ENCODE results near the gene ISG20. TPM values are rescaled to one million over a fixed set of nuclear protein-coding genes. Genes with fewer than 3 reads are reported as not detected.

Gene ISG20
- total and polyA plus RNA-seq, 2 donors from 2014 or later, result 7.3 to 25.5 TPM

- intact Hi-C loops (cut with DNase I), result no loop called here
- no peak overlapping the region for H3K9ac ChIP-seq (ENCODE audit: low read length in 3 of 3)
- peaks cover 0 to 19% (median 16%) of the 10 kb centered on the region in 3 donors for H3K36me3 ChIP-seq (ENCODE audit: control insufficient read depth in 2 of 3, insufficient read depth in 3 of 3, low read length in 3 of 3)
- no peaks in the 10 kb centered on the region for H3K9me3 ChIP-seq (ENCODE audit: control insufficient read depth in 2 of 3, insufficient read depth in 1 of 3, low read length in 3 of 3)
- no peak overlapping the region for H3K4me3 ChIP-seq (ENCODE audit: low read length in 3 of 3)
- DNase-seq (no peak), FAIRE-seq (no peak)
- peaks cover 0 to 11% (median 3%) of the 10 kb centered on the region in 3 donors for H3K4me1 ChIP-seq (ENCODE audit: control insufficient read depth in 2 of 3, insufficient read depth in 2 of 3, low read depth in 1 of 3, low read length in 3 of 3)
- H3K27me3 ChIP-seq (ENCODE audit: control insufficient read depth, insufficient read depth, low read length), result no peaks in the 10 kb centered on the region
- no peak overlapping the region for H3K27ac ChIP-seq (ENCODE audit: low read depth in 2 of 2, low read length in 2 of 2)
- TF ChIP-seq, protein P1, sequence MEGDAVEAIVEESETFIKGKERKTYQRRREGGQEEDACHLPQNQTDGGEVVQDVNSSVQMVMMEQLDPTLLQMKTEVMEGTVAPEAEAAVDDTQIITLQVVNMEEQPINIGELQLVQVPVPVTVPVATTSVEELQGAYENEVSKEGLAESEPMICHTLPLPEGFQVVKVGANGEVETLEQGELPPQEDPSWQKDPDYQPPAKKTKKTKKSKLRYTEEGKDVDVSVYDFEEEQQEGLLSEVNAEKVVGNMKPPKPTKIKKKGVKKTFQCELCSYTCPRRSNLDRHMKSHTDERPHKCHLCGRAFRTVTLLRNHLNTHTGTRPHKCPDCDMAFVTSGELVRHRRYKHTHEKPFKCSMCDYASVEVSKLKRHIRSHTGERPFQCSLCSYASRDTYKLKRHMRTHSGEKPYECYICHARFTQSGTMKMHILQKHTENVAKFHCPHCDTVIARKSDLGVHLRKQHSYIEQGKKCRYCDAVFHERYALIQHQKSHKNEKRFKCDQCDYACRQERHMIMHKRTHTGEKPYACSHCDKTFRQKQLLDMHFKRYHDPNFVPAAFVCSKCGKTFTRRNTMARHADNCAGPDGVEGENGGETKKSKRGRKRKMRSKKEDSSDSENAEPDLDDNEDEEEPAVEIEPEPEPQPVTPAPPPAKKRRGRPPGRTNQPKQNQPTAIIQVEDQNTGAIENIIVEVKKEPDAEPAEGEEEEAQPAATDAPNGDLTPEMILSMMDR (IDR thresholded peaks at IDR 0.05; ENCODE audit: borderline replicate concordance, extremely low read depth, insufficient read depth), result no peak
These were observed 11.4 kb upstream of the ISG20 start for GRCh38 chr15:88627463-88627862.

DNA sequence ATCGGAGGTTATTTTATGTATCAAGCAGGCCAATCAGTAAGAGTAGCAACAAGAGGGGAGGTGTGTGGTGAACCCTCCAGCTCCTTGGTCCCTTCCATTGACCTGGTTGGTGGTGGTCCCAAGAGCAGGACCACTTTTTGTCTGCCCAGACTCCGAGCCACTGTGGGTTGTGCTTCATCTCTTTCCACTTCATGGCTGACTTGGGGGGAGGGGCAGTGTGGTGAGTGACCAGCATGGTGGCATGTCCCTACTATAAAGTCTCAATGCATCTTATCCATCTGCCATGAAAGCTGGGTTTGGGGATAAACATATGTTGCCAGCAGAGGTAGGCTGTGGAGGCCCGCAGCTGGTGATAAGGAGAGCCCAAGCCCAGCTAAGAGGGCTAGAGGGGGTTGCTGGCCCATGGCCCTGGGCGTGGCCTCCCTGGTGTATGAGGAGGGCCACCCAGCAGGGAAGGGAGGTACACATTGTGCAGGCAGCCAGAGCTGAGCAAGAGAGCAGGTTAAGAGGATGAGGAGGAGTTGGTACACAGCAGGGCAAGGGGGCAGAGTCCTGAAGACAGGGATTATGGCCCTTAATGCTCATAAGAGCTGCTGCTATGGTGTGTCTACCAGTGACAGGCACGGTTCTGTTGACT is 10.7 kb upstream of the ISG20 start:
- no peak overlapping the region for H3K9ac ChIP-seq (ENCODE audit: low read length in 3 of 3)
- no peak overlapping the region for H3K4me3 ChIP-seq (ENCODE audit: low read length in 3 of 3)
- no peak overlapping the region for H3K27ac ChIP-seq (ENCODE audit: low read depth in 2 of 2, low read length in 2 of 2)
- H3K4me1 ChIP-seq (ENCODE audit: control insufficient read depth in 2 of 3, insufficient read depth in 2 of 3, low read depth in 1 of 3, low read length in 3 of 3), result peaks cover 0 to 8% (median 3%) of the 10 kb centered on the region in 3 donors
- H3K27me3 ChIP-seq (ENCODE audit: control insufficient read depth, insufficient read depth, low read length), result no peaks in the 10 kb centered on the region
- no peak for DNase-seq
- peaks cover 0 to 19% (median 16%) of the 10 kb centered on the region in 3 donors for H3K36me3 ChIP-seq (ENCODE audit: control insufficient read depth in 2 of 3, insufficient read depth in 3 of 3, low read length in 3 of 3)
- no peak for FAIRE-seq
- intact Hi-C loops (cut with DNase I), result no loop called here
- TF ChIP-seq, protein P1 (IDR thresholded peaks at IDR 0.05; ENCODE audit: borderline replicate concordance, extremely low read depth, insufficient read depth), result no peak
- H3K9me3 ChIP-seq (ENCODE audit: control insufficient read depth in 2 of 3, insufficient read depth in 1 of 3, low read length in 3 of 3), result no peaks in the 10 kb centered on the region

DNA sequence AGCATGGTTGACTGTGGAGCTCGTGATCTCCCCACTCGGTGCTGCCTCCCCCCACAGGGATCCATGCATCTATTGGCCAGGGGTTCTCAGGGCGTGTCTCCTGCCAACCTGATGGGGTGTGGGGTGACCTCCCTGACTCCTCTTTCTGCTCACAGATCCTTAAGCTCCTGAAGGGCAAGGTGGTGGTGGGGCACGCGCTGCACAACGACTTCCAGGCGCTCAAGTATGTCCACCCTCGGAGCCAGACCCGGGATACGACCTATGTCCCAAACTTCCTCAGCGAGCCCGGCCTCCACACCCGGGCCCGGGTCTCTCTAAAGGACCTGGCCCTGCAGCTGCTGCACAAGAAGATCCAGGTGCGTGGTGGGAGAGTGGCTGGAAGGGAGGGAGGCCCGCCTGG is 9.7 kb upstream of the ISG20 start:
- Histone ChIP-seq H3K27ac (ENCODE audit: low read depth in 2 of 2, low read length in 2 of 2) (no peak overlapping the region), H3K27me3 (ENCODE audit: control insufficient read depth, insufficient read depth, low read length) (no peaks in the 10 kb centered on the region), H3K4me1 (ENCODE audit: control insufficient read depth in 2 of 3, insufficient read depth in 2 of 3, low read depth in 1 of 3, low read length in 3 of 3) (peaks cover 0 to 5% (median 3%) of the 10 kb centered on the region in 3 donors), H3K9ac (ENCODE audit: low read length in 3 of 3) (no peak overlapping the region), H3K9me3 (ENCODE audit: control insufficient read depth in 2 of 3, insufficient read depth in 1 of 3, low read length in 3 of 3) (no peaks in the 10 kb centered on the region), H3K4me3 (ENCODE audit: low read length in 3 of 3) (no peak overlapping the region), H3K36me3 (ENCODE audit: control insufficient read depth in 2 of 3, insufficient read depth in 3 of 3, low read length in 3 of 3) (peaks cover 0 to 19% (median 16%) of the 10 kb centered on the region in 3 donors)
- FAIRE-seq (no peak), DNase-seq (no peak)
- TF ChIP-seq, protein P1 (IDR thresholded peaks at IDR 0.05; ENCODE audit: borderline replicate concordance, extremely low read depth, insufficient read depth), result no peak
- intact Hi-C loops (cut with DNase I), result no loop called here

Data from kidney (tissue), 14 donors.